HG03045 (cell line): ENCODE measurements around the gene ANKRD49.
A peak's percentile ranks its signal among the peaks of the same experiment; 100 is the strongest.

Experiments
- ATAC-seq: cut with Tn5 transposase; IDR thresholded peaks from one replicate; pipeline ENCODE4 v1.9.1; 2021; ENCODE audit warnings: mild to moderate bottlenecking, moderate library complexity; ENCODE audit not compliant: unreplicated experiment

Gene ANKRD49

DNA sequence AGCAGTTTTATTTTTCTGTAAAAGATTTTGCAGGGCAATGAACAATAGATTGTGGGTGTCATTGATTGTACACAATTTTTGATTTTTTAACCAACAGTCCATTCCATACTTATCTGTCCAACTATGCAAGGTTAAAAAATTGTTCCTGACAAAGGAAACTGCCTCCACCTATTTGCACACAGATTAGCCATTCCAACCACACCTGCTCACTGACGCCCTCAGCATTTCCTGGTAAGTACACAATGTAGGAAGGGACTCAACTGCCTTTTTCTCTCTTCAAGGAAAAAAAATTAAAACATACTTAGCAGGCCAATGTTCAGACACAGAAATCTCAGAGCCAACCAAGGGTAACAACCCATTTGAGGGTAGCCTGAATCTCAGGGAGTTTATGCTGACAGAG, 45.6 kb downstream of the ANKRD49 start:
- ATAC-seq, result no peak

DNA sequence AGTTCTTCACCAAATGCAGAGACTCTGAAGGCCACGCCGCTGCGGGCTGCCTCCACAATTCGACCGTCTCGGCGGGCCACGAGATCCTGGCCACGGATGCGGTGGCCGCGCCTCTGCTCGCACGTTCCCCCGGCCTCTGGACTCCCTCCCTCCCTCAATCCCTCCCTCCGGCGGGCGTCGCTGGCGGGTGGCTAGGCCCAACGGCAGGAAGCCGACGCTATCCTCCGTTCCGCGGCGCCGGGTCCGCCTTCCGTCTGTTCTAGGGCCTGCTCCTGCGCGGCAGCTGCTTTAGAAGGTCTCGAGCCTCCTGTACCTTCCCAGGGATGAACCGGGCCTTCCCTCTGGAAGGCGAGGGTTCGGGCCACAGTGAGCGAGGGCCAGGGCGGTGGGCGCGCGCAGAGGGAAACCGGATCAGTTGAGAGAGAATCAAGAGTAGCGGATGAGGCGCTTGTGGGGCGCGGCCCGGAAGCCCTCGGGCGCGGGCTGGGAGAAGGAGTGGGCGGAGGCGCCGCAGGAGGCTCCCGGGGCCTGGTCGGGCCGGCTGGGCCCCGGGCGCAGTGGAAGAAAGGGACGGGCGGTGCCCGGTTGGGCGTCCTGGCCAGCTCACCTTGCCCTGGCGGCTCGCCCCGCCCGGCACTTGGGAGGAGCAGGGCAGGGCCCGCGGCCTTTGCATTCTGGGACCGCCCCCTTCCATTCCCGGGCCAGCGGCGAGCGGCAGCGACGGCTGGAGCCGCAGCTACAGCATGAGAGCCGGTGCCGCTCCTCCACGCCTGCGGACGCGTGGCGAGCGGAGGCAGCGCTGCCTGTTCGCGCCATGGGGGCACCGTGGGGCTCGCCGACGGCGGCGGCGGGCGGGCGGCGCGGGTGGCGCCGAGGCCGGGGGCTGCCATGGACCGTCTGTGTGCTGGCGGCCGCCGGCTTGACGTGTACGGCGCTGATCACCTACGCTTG, 50.2 kb downstream of the ANKRD49 start, which contains the start of gene FUT4:
Gene FUT4, plus strand, starts transcription at position 227 of the 951 bp plus-strand sequence. Its CDS starts 213 bp downstream, at position 440.
- peak; percentile 90 for ATAC-seq

DNA sequence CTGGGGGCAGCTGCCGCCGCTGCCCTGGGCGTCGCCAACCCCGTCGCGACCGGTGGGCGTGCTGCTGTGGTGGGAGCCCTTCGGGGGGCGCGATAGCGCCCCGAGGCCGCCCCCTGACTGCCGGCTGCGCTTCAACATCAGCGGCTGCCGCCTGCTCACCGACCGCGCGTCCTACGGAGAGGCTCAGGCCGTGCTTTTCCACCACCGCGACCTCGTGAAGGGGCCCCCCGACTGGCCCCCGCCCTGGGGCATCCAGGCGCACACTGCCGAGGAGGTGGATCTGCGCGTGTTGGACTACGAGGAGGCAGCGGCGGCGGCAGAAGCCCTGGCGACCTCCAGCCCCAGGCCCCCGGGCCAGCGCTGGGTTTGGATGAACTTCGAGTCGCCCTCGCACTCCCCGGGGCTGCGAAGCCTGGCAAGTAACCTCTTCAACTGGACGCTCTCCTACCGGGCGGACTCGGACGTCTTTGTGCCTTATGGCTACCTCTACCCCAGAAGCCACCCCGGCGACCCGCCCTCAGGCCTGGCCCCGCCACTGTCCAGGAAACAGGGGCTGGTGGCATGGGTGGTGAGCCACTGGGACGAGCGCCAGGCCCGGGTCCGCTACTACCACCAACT, 51.0 kb downstream of the ANKRD49 start:
- ATAC-seq, result peak; percentile 4

DNA sequence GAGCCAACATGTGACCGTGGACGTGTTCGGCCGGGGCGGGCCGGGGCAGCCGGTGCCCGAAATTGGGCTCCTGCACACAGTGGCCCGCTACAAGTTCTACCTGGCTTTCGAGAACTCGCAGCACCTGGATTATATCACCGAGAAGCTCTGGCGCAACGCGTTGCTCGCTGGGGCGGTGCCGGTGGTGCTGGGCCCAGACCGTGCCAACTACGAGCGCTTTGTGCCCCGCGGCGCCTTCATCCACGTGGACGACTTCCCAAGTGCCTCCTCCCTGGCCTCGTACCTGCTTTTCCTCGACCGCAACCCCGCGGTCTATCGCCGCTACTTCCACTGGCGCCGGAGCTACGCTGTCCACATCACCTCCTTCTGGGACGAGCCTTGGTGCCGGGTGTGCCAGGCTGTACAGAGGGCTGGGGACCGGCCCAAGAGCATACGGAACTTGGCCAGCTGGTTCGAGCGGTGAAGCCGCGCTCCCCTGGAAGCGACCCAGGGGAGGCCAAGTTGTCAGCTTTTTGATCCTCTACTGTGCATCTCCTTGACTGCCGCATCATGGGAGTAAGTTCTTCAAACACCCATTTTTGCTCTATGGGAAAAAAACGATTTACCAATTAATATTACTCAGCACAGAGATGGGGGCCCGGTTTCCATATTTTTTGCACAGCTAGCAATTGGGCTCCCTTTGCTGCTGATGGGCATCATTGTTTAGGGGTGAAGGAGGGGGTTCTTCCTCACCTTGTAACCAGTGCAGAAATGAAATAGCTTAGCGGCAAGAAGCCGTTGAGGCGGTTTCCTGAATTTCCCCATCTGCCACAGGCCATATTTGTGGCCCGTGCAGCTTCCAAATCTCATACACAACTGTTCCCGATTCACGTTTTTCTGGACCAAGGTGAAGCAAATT, 51.7 kb downstream of the ANKRD49 start:
- ATAC-seq, result no peak

DNA sequence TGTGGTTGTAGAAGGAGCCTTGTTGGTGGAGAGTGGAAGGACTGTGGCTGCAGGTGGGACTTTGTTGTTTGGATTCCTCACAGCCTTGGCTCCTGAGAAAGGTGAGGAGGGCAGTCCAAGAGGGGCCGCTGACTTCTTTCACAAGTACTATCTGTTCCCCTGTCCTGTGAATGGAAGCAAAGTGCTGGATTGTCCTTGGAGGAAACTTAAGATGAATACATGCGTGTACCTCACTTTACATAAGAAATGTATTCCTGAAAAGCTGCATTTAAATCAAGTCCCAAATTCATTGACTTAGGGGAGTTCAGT, 52.3 kb downstream of the ANKRD49 start:
- no peak for ATAC-seq

DNA sequence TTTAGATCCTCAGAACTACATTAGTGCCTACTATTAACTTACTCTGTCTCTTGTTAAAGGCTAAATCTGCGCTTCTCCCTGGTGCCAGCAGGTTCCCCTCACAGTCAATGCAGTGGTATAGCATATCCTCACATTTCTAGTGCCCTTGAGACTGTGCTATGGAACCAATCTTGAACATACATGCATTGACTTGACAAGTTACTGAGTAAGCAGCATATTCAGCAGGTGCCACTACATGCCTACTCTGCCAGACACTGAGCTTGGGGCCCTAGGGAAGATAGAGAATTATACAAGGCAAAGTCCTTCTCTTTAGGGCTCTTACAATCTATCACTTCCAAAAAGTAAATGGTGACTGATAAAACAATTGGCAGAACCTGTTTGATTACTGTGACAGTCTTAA, 53.1 kb downstream of the ANKRD49 start:
- no peak for ATAC-seq

DNA sequence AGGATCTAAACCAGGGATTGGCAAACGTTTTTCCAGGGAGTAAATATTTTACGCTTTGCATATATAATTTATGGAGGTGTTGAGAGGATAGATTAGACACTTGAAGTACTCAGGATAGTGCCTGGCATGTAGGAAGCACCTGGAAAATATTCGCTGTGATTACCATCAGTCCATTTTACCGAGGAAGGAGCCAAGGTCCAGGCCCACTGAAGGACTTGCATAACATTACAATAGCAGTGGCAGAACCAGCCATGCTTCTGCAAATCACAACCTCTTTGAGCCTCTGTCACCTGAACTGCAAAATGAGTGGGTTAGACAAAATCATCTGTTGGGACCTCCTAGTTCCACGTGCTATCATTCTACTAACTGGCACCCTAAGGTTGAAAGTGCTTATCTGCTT, 55.4 kb downstream of the ANKRD49 start:
- ATAC-seq, result no peak
